A549 treated with CORT108297 at 1 μM for 4 hours (cell line): Measurements from ENCODE around the gene NUP54. TPM values are rescaled to one million over a fixed set of nuclear protein-coding genes. Genes with fewer than 3 reads are reported as not detected.

Experiments
- total RNA-seq: library from RNA; stranded (reverse); fragments of 200-300 nt; extraction: Qiagen RNA extraction; gene quantifications from 5 replicates; pipeline ENCODE4 v1.2.3, GENCODE V29; 2022

The NUP54 gene, protein sequence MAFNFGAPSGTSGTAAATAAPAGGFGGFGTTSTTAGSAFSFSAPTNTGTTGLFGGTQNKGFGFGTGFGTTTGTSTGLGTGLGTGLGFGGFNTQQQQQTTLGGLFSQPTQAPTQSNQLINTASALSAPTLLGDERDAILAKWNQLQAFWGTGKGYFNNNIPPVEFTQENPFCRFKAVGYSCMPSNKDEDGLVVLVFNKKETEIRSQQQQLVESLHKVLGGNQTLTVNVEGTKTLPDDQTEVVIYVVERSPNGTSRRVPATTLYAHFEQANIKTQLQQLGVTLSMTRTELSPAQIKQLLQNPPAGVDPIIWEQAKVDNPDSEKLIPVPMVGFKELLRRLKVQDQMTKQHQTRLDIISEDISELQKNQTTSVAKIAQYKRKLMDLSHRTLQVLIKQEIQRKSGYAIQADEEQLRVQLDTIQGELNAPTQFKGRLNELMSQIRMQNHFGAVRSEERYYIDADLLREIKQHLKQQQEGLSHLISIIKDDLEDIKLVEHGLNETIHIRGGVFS
- 25.0 to 45.5 TPM (median 26.7 TPM) in 5 replicates for total RNA-seq

DNA sequence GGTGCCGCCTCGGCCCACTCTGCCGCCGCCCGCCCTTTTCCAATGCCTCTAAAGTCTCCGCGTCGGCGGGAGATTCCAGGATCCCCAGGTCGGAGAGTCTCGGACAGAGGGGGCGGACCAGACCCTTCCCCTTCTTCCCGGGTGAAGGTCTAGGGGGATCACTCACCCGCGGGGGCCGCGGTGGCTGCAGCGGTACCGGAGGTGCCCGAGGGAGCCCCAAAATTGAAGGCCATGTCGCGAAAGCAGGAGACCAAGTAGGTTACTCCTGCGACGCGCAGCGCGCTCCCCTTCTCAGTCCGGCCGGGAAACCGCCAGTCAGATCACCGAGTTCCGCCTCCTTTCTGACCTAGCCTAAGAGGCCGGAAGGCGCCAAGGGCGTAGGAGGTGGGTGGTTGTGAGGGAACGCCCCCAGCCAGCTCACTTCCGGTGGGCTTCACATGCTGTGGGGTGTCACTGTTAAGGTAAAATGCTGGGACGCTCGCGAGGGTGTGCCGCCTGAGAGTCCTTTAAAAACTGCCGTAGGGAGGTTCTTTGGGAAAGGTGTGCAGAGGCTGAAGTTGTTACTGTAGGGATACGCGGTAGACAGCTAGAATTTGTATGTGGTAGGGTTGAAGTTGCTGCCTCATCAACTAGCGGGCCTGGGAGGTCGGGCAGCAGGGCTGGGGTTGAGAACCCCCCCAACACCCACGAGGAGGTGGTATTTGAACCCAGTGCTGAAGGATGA lies at the start of gene NUP54:
TSS of gene NUP54 (minus strand) at position 256 of the 724 bp plus-strand sequence. CDS start at position 233, 23 bp downstream.

DNA sequence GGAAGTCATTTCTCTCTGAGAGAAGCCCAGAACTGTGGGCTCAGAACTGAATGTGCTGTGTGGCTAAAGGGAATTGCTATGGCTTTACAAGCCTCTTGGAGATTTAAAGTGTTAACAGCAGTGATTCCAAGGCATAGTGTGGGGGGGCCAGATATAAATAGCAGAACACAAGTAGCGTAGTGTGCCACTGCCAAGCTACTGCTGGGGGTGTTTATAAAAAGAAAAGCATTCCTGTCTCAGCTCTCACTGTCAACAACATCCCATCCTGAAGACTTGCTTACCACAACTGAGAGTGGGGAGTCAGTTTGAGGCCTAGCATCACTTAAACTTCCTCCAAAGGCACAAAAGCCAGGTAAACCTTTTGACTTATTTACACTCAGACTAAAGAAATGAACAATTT lies 73.7 kb downstream of the NUP54 start, which contains the start of gene ART3:
TSS of gene ART3 (plus strand) at position 242 of the 400 bp plus-strand sequence. CDS start 1,181 bp downstream, outside the sequence.

Other genes with a start within 250 kb of the NUP54 start
- not detected in 5 replicates for gene PPEF2, start 245.9 kb downstream of the NUP54 start, total RNA-seq
- 23.3 to 26.0 TPM (median 24.3 TPM) in 5 replicates for gene NAAA, start 207.4 kb downstream of the NUP54 start, total RNA-seq
- 13.4 to 19.1 TPM (median 14.7 TPM) in 5 replicates for gene SDAD1, start 157.5 kb downstream of the NUP54 start, total RNA-seq
- not detected in 5 replicates for gene CXCL9, start 140.9 kb downstream of the NUP54 start, total RNA-seq
- 0.07 to 0.22 TPM (median 0.13 TPM) in 5 replicates for gene CXCL10, start 124.9 kb downstream of the NUP54 start, total RNA-seq
- gene CXCL11, start 112.3 kb downstream of the NUP54 start, total RNA-seq: 0.09 to 0.51 TPM (median 0.18 TPM) in 5 replicates
- gene ART3, start 73.7 kb downstream of the NUP54 start, total RNA-seq: not detected in 5 replicates
- gene SCARB2, start 65.4 kb upstream of the NUP54 start, total RNA-seq: 36.3 to 54.3 TPM (median 52.1 TPM) in 5 replicates
- 0.12 to 0.22 TPM (median 0.18 TPM) in 5 replicates for gene FAM47E, start 103.3 kb upstream of the NUP54 start, total RNA-seq
- gene STBD1, start 158.3 kb upstream of the NUP54 start, total RNA-seq: 8.0 to 9.6 TPM (median 8.6 TPM) in 5 replicates